ENCODE data around the gene NR4A3.

GRCh38 chr9:99793528-99793927, 28.2 kb upstream of the NR4A3 start:
- TF ChIP-seq ELK4 (CRISPR knock-in tag; IDR thresholded peaks at IDR 0.05; ENCODE audit: borderline replicate concordance): no peak
- no peak for TF ChIP-seq ZNF556 (CRISPR knock-in tag; IDR thresholded peaks at IDR 0.05; ENCODE audit: borderline replicate concordance)
- no peak for TF ChIP-seq HNRNPL (IDR thresholded peaks at IDR 0.05; ENCODE audit: low read depth, low read length)
- TF ChIP-seq HCFC1 (IDR thresholded peaks at IDR 0.05; ENCODE audit: low read depth, low read length): no peak
- no peak for TF ChIP-seq NFE2L1 (CRISPR knock-in tag; IDR thresholded peaks at IDR 0.05; ENCODE audit: borderline replicate concordance)
- no peak for TF ChIP-seq ZBTB39 (CRISPR knock-in tag; IDR thresholded peaks at IDR 0.05)
- TF ChIP-seq EP300 (IDR thresholded peaks at IDR 0.05; ENCODE audit: low read depth in 2 of 2, low read length in 2 of 2): no peak
- no peak for TF ChIP-seq EP300 (CRISPR knock-in tag; IDR thresholded peaks at IDR 0.05; ENCODE audit: borderline replicate concordance)
- TF ChIP-seq CTCF (CRISPR knock-in tag; IDR thresholded peaks at IDR 0.05): no peak
- TF ChIP-seq MZF1 (CRISPR knock-in tag; IDR thresholded peaks at IDR 0.05; ENCODE audit: borderline replicate concordance): no peak

Measured in HepG2 (cell line).